ENCODE results near the gene PMF1.
"Not testable (repeated sequence)": the region's sequence is repeated elsewhere in the genome, so short reads cannot be mapped to it uniquely, and the experiment has no call there.

PMF1 gene

GRCh38 chr1:156182010-156182779 is 30.6 kb upstream of the PMF1 start:
- H3K4ac ChIP-seq (ENCODE audit: low read depth, low read length) = peak overlapping the region; percentile 95
- H2AK5ac ChIP-seq (ENCODE audit: low read length); H3K79me2 ChIP-seq (ENCODE audit: control insufficient read depth, insufficient read depth, low read length); DNase-seq; H4K5ac ChIP-seq (ENCODE audit: low read length); H3K79me1 ChIP-seq (ENCODE audit: low read length); H3K27me3 ChIP-seq (ENCODE audit: insufficient read depth, low read length, poor library complexity); H3K4me1 ChIP-seq (ENCODE audit: control insufficient read depth, low read depth, low read length); H4K8ac ChIP-seq (ENCODE audit: low read depth, low read length); H3K4me3 ChIP-seq (ENCODE audit: low read length); H3K4me2 ChIP-seq (ENCODE audit: low read length); H3K36me3 ChIP-seq (ENCODE audit: control insufficient read depth, insufficient read depth, low read length); H3K23ac ChIP-seq (ENCODE audit: low read length); H2BK15ac ChIP-seq (replicated peaks; ENCODE audit: low read depth): not testable (repeated sequence)
- H2BK5ac ChIP-seq (ENCODE audit: low read length) = peak overlapping the region; percentile 98
- peak overlapping the region; percentile 92 for H2BK120ac ChIP-seq (ENCODE audit: low read depth, low read length)
- peak overlapping the region; percentile 56 for H3K9ac ChIP-seq (ENCODE audit: low read length)
- no CpG with 5 or more reads among the region's 12 CpGs for WGBS (ENCODE audit: extremely low coverage, insufficient coverage, low lambda C conversion rate)
- peak overlapping the region; percentile 90 for H3K18ac ChIP-seq (ENCODE audit: low read length)
- peak overlapping the region; percentile 91 for H3K27ac ChIP-seq (ENCODE audit: low read depth, low read length)
- H3K56ac ChIP-seq (ENCODE audit: low read length) = peak overlapping the region; percentile 91

DNA sequence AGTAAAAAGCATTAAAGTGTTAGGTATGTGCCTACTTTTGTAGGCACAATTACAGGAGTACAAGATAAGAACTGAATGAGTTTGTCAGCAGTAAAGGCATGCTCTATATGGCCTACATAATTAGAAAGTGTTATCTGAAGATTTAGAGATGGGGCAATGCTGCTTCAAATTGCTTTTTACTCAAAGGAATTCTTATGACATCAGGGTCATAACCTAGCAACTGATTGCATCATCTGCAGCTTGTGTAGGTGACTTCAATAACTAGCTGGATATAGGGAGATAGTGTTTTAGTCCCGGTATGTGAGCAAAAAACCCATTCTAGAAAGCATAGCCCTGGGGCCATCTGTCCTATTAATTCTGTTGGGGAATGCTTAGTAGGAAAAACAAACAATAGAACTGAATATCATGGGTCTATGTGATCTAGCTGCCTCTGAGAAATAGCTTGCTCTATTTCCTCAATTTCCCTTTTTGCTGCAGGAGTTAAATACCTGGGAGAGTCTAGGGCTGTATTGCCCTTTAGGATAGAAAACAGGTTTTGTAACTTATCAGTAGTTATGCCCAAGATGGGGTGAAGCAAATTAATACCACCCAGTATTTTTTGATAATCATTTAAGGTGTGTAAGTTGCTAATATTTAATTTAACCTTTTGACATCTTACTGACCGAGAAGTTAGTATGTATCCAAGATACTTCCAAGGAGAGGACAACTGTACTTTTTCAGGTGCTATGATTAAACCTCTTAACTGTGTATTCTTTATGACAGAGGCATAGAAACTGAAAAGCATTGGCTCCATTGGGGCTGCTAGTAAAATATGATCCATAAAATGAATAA is 26.2 kb upstream of the PMF1 start:
- not testable (repeated sequence) for H3K9ac ChIP-seq (ENCODE audit: low read length)
- no CpG with 5 or more reads among the region's 2 CpGs for WGBS (ENCODE audit: extremely low coverage, insufficient coverage, low lambda C conversion rate)
- peak; percentile 20 for DNase-seq

GRCh38 chr1:156190265-156190664 is 22.5 kb upstream of the PMF1 start:
- not testable (repeated sequence) for H2AK5ac ChIP-seq (ENCODE audit: low read length); H3K27me3 ChIP-seq (ENCODE audit: insufficient read depth, low read length, poor library complexity); H2BK15ac ChIP-seq (replicated peaks; ENCODE audit: low read depth); H2BK120ac ChIP-seq (ENCODE audit: low read depth, low read length); H3K4ac ChIP-seq (ENCODE audit: low read depth, low read length); H3K23ac ChIP-seq (ENCODE audit: low read length); H3K4me2 ChIP-seq (ENCODE audit: low read length); H3K18ac ChIP-seq (ENCODE audit: low read length); H3K4me1 ChIP-seq (ENCODE audit: control insufficient read depth, low read depth, low read length); H4K8ac ChIP-seq (ENCODE audit: low read depth, low read length); H3K27ac ChIP-seq (ENCODE audit: low read depth, low read length); H3K79me1 ChIP-seq (ENCODE audit: low read length); H3K56ac ChIP-seq (ENCODE audit: low read length); H4K5ac ChIP-seq (ENCODE audit: low read length); H3K4me3 ChIP-seq (ENCODE audit: low read length); H2BK5ac ChIP-seq (ENCODE audit: low read length); H3K36me3 ChIP-seq (ENCODE audit: control insufficient read depth, insufficient read depth, low read length); DNase-seq; H3K9ac ChIP-seq (ENCODE audit: low read length)
- H3K79me2 ChIP-seq (ENCODE audit: control insufficient read depth, insufficient read depth, low read length) = peaks cover 10% of the 10 kb centered on the region
- no CpG with 5 or more reads among the region's 4 CpGs for WGBS (ENCODE audit: extremely low coverage, insufficient coverage, low lambda C conversion rate)

More for the DNA sequence above, 26.2 kb upstream of the PMF1 start:
- not testable (repeated sequence) for H3K79me2 ChIP-seq (ENCODE audit: control insufficient read depth, insufficient read depth, low read length); H3K4me3 ChIP-seq (ENCODE audit: low read length); H3K27ac ChIP-seq (ENCODE audit: low read depth, low read length); H3K4me1 ChIP-seq (ENCODE audit: control insufficient read depth, low read depth, low read length); H3K36me3 ChIP-seq (ENCODE audit: control insufficient read depth, insufficient read depth, low read length); H2BK120ac ChIP-seq (ENCODE audit: low read depth, low read length); H3K4ac ChIP-seq (ENCODE audit: low read depth, low read length); H3K56ac ChIP-seq (ENCODE audit: low read length); H2BK15ac ChIP-seq (replicated peaks; ENCODE audit: low read depth); H3K27me3 ChIP-seq (ENCODE audit: insufficient read depth, low read length, poor library complexity); H3K4me2 ChIP-seq (ENCODE audit: low read length); H2AK5ac ChIP-seq (ENCODE audit: low read length); H2BK5ac ChIP-seq (ENCODE audit: low read length); H3K23ac ChIP-seq (ENCODE audit: low read length); H3K79me1 ChIP-seq (ENCODE audit: low read length); H4K5ac ChIP-seq (ENCODE audit: low read length); H4K8ac ChIP-seq (ENCODE audit: low read depth, low read length)
- H3K18ac ChIP-seq (ENCODE audit: low read length) = peak overlapping the region; percentile 9

DNA sequence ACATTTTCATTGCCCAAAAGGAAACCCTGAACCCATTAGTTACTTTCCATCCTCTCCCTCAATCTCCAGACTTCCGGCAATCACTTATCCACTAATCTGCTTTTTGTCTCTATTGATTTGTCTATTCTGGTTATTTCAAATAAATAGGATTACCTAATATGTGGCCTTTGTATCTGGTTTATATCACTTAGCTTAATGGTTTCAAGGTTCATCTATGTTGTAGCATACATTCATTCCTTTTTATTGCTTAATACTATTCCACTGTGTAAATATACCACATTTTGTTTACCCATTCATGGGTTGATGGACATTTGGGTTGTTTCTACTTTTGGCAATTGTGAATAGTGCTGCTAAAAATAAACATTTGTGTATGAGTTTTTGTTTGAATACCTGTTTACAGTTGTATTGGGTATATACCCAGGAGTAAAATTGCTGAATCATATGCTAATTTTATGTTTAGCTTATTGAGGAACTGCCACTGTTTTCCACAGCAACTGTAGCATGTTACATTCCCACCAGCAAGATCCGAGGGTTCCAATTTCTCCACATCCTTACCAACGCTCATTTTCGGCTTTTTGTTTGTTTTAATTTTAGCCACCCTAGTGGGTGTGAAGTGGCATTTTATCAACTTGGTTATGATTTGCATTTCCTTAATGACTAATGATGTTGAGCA is 21.4 kb upstream of the PMF1 start:
- no peak overlapping the region for H3K23ac ChIP-seq (ENCODE audit: low read length)
- no peak overlapping the region for H2BK5ac ChIP-seq (ENCODE audit: low read length)
- no peak overlapping the region for H3K4me2 ChIP-seq (ENCODE audit: low read length)
- no peak overlapping the region for H4K8ac ChIP-seq (ENCODE audit: low read depth, low read length)
- no peak overlapping the region for H3K56ac ChIP-seq (ENCODE audit: low read length)
- H3K9ac ChIP-seq (ENCODE audit: low read length) = no peak overlapping the region
- no peak overlapping the region for H3K4ac ChIP-seq (ENCODE audit: low read depth, low read length)
- peaks cover 21% of the 10 kb centered on the region for H3K79me1 ChIP-seq (ENCODE audit: low read length)
- H3K27me3 ChIP-seq (ENCODE audit: insufficient read depth, low read length, poor library complexity) = no peaks in the 10 kb centered on the region
- no peak overlapping the region for H3K4me3 ChIP-seq (ENCODE audit: low read length)
- no CpG with 5 or more reads among the region's 4 CpGs for WGBS (ENCODE audit: extremely low coverage, insufficient coverage, low lambda C conversion rate)
- H3K79me2 ChIP-seq (ENCODE audit: control insufficient read depth, insufficient read depth, low read length) = peaks cover 22% of the 10 kb centered on the region
- peaks cover 6% of the 10 kb centered on the region for H3K36me3 ChIP-seq (ENCODE audit: control insufficient read depth, insufficient read depth, low read length)
- no peak overlapping the region for H2AK5ac ChIP-seq (ENCODE audit: low read length)
- H2BK120ac ChIP-seq (ENCODE audit: low read depth, low read length) = no peak overlapping the region
- no peak for DNase-seq
- no peak overlapping the region for H3K18ac ChIP-seq (ENCODE audit: low read length)
- peaks cover 3% of the 10 kb centered on the region for H3K4me1 ChIP-seq (ENCODE audit: control insufficient read depth, low read depth, low read length)
- H4K5ac ChIP-seq (ENCODE audit: low read length) = no peak overlapping the region
- no peak overlapping the region for H2BK15ac ChIP-seq (replicated peaks; ENCODE audit: low read depth)
- no peak overlapping the region for H3K27ac ChIP-seq (ENCODE audit: low read depth, low read length)

DNA sequence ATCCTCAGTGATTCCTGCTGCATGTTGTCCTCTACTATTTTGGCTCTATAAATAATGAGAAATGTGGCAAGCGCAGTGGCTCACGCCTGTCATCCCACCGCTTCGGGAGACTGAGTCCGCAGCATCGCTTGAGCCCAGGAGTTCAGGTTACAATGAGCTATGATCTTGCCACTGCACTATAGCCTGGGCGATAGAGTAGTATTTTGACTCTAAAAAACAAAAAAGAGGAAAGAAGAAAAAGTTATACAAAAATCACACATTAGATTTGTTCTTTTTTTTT is 19.7 kb upstream of the PMF1 start:
- H3K4me1 ChIP-seq (ENCODE audit: control insufficient read depth, low read depth, low read length) = peaks cover 3% of the 10 kb centered on the region
- H3K27ac ChIP-seq (ENCODE audit: low read depth, low read length) = no peak overlapping the region
- DNase-seq = no peak
- H3K9ac ChIP-seq (ENCODE audit: low read length) = no peak overlapping the region
- H2BK15ac ChIP-seq (replicated peaks; ENCODE audit: low read depth) = no peak overlapping the region
- no peaks in the 10 kb centered on the region for H3K27me3 ChIP-seq (ENCODE audit: insufficient read depth, low read length, poor library complexity)
- H4K8ac ChIP-seq (ENCODE audit: low read depth, low read length) = no peak overlapping the region
- peak overlapping the region; percentile 73 for H3K56ac ChIP-seq (ENCODE audit: low read length)
- no peak overlapping the region for H2BK5ac ChIP-seq (ENCODE audit: low read length)
- H3K79me2 ChIP-seq (ENCODE audit: control insufficient read depth, insufficient read depth, low read length) = peaks cover 33% of the 10 kb centered on the region
- H3K36me3 ChIP-seq (ENCODE audit: control insufficient read depth, insufficient read depth, low read length) = peaks cover 6% of the 10 kb centered on the region
- H3K23ac ChIP-seq (ENCODE audit: low read length) = no peak overlapping the region
- H3K79me1 ChIP-seq (ENCODE audit: low read length) = peaks cover 30% of the 10 kb centered on the region
- H2AK5ac ChIP-seq (ENCODE audit: low read length) = peak overlapping the region; percentile 24
- peak overlapping the region; percentile 35 for H4K5ac ChIP-seq (ENCODE audit: low read length)
- no peak overlapping the region for H3K4me3 ChIP-seq (ENCODE audit: low read length)
- H3K18ac ChIP-seq (ENCODE audit: low read length) = peak overlapping the region; percentile 88
- WGBS (ENCODE audit: extremely low coverage, insufficient coverage, low lambda C conversion rate) = no CpG with 5 or more reads among the region's 7 CpGs
- H3K4me2 ChIP-seq (ENCODE audit: low read length) = no peak overlapping the region
- peak overlapping the region; percentile 4 for H2BK120ac ChIP-seq (ENCODE audit: low read depth, low read length)
- peak overlapping the region; percentile 99 for H3K4ac ChIP-seq (ENCODE audit: low read depth, low read length)
